ENCODE measurements around the gene KCTD13.

DNA sequence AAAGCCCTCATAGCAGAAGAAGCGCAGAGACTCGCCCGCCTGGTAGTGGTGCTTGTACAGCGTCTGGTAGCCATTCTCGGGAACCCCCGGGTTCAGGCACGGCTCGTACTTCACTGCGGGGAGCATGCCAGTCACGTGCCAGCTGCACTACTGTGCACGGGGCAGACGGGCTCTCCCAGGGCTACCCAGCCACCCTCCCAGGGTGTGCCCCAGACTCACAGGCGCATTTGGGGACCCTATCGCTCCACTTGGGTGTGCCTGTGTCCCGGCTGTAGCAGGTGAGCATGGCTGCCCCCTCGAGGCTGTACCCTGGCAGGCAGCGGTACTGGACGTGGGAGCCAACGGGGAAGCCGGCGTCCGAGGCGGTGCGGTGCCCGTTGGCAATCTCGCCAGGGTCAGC, 52.7 kb downstream of the KCTD13 start:
- TF ChIP-seq, protein P1, sequence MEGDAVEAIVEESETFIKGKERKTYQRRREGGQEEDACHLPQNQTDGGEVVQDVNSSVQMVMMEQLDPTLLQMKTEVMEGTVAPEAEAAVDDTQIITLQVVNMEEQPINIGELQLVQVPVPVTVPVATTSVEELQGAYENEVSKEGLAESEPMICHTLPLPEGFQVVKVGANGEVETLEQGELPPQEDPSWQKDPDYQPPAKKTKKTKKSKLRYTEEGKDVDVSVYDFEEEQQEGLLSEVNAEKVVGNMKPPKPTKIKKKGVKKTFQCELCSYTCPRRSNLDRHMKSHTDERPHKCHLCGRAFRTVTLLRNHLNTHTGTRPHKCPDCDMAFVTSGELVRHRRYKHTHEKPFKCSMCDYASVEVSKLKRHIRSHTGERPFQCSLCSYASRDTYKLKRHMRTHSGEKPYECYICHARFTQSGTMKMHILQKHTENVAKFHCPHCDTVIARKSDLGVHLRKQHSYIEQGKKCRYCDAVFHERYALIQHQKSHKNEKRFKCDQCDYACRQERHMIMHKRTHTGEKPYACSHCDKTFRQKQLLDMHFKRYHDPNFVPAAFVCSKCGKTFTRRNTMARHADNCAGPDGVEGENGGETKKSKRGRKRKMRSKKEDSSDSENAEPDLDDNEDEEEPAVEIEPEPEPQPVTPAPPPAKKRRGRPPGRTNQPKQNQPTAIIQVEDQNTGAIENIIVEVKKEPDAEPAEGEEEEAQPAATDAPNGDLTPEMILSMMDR (IDR thresholded peaks at IDR 0.05; ENCODE audit: insufficient read depth, low read length, poor library complexity, severe bottlenecking) = no peak
- no peak for TF ChIP-seq EZH2phosphoT487 (conservative IDR thresholded peaks at IDR 0.05; ENCODE audit: low read length)

Data from SU-DHL-6 (cell line).